ENCODE measurements around the gene UPP2. TPM values are rescaled to one million over a fixed set of nuclear protein-coding genes. Genes with fewer than 3 reads are reported as not detected.

UPP2 gene
- total and polyA plus RNA-seq, 2 of the 13 experiments (the other 11 are each of a cell fraction or from before 2014, with no cell fraction given), result 0.07 to 0.28 TPM

- TF ChIP-seq, protein P1, sequence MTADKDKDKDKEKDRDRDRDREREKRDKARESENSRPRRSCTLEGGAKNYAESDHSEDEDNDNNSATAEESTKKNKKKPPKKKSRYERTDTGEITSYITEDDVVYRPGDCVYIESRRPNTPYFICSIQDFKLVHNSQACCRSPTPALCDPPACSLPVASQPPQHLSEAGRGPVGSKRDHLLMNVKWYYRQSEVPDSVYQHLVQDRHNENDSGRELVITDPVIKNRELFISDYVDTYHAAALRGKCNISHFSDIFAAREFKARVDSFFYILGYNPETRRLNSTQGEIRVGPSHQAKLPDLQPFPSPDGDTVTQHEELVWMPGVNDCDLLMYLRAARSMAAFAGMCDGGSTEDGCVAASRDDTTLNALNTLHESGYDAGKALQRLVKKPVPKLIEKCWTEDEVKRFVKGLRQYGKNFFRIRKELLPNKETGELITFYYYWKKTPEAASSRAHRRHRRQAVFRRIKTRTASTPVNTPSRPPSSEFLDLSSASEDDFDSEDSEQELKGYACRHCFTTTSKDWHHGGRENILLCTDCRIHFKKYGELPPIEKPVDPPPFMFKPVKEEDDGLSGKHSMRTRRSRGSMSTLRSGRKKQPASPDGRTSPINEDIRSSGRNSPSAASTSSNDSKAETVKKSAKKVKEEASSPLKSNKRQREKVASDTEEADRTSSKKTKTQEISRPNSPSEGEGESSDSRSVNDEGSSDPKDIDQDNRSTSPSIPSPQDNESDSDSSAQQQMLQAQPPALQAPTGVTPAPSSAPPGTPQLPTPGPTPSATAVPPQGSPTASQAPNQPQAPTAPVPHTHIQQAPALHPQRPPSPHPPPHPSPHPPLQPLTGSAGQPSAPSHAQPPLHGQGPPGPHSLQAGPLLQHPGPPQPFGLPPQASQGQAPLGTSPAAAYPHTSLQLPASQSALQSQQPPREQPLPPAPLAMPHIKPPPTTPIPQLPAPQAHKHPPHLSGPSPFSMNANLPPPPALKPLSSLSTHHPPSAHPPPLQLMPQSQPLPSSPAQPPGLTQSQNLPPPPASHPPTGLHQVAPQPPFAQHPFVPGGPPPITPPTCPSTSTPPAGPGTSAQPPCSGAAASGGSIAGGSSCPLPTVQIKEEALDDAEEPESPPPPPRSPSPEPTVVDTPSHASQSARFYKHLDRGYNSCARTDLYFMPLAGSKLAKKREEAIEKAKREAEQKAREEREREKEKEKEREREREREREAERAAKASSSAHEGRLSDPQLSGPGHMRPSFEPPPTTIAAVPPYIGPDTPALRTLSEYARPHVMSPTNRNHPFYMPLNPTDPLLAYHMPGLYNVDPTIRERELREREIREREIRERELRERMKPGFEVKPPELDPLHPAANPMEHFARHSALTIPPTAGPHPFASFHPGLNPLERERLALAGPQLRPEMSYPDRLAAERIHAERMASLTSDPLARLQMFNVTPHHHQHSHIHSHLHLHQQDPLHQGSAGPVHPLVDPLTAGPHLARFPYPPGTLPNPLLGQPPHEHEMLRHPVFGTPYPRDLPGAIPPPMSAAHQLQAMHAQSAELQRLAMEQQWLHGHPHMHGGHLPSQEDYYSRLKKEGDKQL (CRISPR knock-in tag; IDR thresholded peaks at IDR 0.05; ENCODE audit: low read depth), result no peak
- TF ChIP-seq ZNF256 (CRISPR knock-in tag; conservative IDR thresholded peaks at IDR 0.05), result no peak
- TF ChIP-seq ZNF788 (CRISPR knock-in tag; IDR thresholded peaks at IDR 0.05; ENCODE audit: borderline replicate concordance), result no peak
- TF ChIP-seq ZNF670 (CRISPR knock-in tag; IDR thresholded peaks at IDR 0.05; ENCODE audit: borderline replicate concordance), result no peak
- peak; percentile 85; the same call in 1 of the 2 replicates for TF ChIP-seq ZNF292 (CRISPR knock-in tag; IDR thresholded peaks at IDR 0.05; ENCODE audit: borderline replicate concordance, low read depth)
- peak; percentile 59 for TF ChIP-seq ZMYM3 (CRISPR knock-in tag; IDR thresholded peaks at IDR 0.05)
- TF ChIP-seq, protein P2, sequence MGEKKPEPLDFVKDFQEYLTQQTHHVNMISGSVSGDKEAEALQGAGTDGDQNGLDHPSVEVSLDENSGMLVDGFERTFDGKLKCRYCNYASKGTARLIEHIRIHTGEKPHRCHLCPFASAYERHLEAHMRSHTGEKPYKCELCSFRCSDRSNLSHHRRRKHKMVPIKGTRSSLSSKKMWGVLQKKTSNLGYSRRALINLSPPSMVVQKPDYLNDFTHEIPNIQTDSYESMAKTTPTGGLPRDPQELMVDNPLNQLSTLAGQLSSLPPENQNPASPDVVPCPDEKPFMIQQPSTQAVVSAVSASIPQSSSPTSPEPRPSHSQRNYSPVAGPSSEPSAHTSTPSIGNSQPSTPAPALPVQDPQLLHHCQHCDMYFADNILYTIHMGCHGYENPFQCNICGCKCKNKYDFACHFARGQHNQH (CRISPR knock-in tag; IDR thresholded peaks at IDR 0.05), result no peak
- no peak for TF ChIP-seq PATZ1 (CRISPR knock-in tag; IDR thresholded peaks at IDR 0.05)
- TF ChIP-seq, protein P3, sequence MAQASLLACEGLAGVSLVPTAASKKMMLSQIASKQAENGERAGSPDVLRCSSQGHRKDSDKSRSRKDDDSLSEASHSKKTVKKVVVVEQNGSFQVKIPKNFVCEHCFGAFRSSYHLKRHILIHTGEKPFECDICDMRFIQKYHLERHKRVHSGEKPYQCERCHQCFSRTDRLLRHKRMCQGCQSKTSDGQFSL (CRISPR knock-in tag; IDR thresholded peaks at IDR 0.05), result no peak
- no peak for TF ChIP-seq ZNF549 (CRISPR knock-in tag; IDR thresholded peaks at IDR 0.05)
- TF ChIP-seq ATRX (CRISPR knock-in tag; IDR thresholded peaks at IDR 0.05; ENCODE audit: borderline replicate concordance), result no peak
- no peak for TF ChIP-seq HNRNPK (IDR thresholded peaks at IDR 0.05; ENCODE audit: low read depth, low read length, poor library complexity, severe bottlenecking)
- TF ChIP-seq, protein P4, sequence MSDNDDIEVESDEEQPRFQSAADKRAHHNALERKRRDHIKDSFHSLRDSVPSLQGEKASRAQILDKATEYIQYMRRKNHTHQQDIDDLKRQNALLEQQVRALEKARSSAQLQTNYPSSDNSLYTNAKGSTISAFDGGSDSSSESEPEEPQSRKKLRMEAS (IDR thresholded peaks at IDR 0.05), result no peak
- no peak for TF ChIP-seq NRL (CRISPR knock-in tag; IDR thresholded peaks at IDR 0.05; ENCODE audit: borderline replicate concordance)
- no peak for TF ChIP-seq ZBTB21 (CRISPR knock-in tag; IDR thresholded peaks at IDR 0.05)
- no peak for TF ChIP-seq NR3C1 (CRISPR knock-in tag; IDR thresholded peaks at IDR 0.05)
- peak; percentile 54; the same call in 1 of the 2 replicates for TF ChIP-seq CEBPB (IDR thresholded peaks at IDR 0.05; ENCODE audit: borderline replicate concordance, low read depth, low read length)
- no peak for TF ChIP-seq CHD4 (IDR thresholded peaks at IDR 0.05; ENCODE audit: borderline replicate concordance, low read length)
- TF ChIP-seq, protein P5, sequence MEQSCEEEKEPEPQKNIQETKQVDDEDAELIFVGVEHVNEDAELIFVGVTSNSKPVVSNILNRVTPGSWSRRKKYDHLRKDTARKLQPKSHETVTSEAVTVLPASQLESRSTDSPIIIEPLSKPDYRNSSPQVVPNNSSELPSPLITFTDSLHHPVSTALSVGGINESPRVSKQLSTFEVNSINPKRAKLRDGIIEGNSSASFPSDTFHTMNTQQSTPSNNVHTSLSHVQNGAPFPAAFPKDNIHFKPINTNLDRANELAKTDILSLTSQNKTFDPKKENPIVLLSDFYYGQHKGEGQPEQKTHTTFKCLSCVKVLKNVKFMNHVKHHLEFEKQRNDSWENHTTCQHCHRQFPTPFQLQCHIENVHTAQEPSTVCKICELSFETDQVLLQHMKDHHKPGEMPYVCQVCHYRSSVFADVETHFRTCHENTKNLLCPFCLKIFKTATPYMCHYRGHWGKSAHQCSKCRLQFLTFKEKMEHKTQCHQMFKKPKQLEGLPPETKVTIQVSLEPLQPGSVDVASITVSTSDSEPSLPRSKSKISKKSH (CRISPR knock-in tag; IDR thresholded peaks at IDR 0.05; ENCODE audit: borderline replicate concordance), result no peak
Observed at GRCh38 chr2:158094487-158095092, 7.1 kb upstream of the UPP2 start (continued).
